HPDE6-E6E7 (cell line): ENCODE results near the gene COL5A2.

Source experiments
- DNase-seq: peaks from one replicate; pipeline ENCODE4 v3.0.0; 2011; ENCODE audit warnings: missing footprints; ENCODE audit errors: extremely low spot score

COL5A2 gene

DNA sequence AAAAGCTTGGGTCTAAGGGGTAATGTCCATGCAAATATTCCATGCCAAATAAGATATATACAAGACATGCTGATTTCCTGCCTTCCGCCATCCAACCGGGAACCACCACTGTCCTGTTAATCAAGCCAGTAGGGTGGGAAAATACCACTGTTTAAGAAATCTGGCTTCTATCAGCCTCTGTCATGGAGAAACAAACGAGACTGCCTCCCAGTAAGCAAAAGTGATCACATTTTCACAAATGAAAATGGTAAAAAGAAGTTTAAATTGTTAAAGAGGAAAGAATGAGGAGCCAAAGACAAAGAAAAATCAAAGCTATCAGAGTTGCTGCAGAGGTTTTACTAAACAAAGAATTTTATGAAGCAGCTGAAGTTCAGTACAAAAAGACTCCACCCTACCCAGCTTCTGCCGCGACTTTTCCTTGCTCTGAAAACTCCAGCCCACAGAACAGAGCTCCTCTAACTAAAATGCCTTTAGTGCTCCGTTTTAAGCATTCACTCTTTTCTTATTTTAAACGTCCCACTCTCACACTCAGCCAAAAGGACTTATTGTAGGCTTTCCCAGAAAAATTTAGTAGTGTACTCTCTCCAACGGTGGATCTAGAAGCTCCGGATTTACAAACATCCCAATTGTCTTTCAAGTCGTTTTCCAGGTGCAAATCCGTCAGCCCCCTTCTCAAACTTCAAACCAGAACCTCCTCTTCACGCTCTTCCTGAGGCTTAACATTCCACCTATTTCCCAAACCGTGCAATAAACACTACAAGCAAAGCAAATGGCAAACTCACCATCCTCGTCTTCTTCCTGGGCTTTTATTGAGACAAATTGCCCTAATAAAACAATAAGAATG lies 613 bp downstream of the COL5A2 start:
- DNase-seq, result no peak

DNA sequence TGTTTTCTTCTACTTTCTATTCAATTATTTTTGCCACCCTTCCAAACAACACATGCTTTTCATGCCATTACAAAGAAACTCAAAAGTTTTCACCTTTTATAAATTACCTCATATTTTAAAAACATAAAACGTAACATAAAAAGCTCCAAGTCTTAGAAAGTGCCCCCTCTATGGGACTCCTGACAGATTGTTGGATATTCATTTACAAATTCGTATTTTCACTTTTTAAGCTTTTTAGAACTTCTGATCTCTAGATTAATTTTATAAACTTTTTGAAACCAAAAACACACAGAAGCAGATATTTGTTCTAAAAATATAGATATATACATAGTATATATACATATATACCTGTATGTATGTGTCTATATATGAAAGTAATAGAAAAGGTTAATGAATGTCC lies 1.5 kb downstream of the COL5A2 start:
- no peak for DNase-seq

DNA sequence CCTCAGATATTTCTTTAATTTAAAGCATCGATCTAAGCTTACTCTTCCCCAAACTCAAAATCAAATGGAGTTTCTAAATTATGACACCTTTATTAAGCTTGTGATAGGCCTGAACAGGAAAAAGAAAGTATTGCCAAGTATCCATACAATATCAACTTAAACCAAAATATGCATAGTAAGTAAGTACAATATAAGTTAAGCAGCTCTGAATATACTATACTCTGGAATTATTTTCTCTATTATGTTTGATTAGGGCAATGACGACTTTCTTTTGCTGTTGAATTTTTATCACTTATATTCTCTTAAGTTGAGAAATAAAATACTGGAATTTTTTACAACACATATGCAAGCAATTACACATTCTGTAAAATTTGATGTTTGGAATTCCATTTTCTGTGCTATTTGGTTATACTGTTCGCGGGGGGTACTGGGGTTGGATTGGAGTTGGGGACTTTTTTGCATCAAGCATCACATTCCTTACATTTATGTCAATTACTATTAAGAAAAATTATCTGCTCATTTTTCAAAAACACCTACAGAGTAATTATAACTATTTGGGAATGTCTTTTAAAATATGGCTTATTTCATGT lies 2.2 kb downstream of the COL5A2 start:
- DNase-seq, result no peak

DNA sequence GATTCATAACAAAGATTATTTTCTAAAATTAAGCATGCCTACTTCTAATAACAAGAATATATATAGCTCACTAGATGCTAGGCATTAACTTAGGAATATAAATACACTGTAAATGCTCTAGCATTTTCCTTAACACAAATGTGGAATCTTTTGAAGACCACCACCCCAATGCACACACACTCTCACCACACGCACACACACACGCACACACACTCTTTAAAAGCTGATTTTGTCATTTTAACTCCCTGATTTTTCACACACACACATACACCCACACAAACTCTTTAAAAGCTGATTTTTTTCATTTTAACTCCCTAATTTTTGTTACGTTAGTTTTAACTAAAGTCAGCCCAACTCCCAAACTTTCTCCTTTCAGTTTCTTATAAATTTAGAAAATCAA lies 3.0 kb downstream of the COL5A2 start:
- no peak for DNase-seq

DNA sequence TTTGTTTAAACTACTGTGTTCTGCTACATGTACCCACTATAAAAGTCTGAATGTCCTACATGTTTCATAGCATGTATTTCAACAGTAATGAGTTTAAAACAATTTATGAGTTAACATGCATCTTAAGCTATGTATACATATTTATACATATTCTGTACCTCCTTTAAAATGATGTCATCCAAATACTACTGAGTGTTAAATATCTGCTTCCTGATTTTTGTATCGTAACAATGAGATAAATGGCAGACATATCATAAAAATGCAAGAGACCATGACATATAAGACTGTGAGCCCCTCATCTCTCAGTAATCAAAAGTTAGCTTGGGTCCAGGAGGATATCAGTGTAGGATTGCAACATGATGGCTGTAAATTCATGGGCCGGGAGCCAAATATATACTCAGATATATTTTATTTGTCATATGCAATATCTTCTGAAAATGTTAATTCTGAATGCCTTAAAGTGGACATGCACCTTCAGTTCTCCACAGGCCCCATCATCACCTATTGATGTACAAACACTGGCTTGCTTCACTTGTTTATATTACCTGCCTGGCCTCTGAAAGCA lies 3.6 kb downstream of the COL5A2 start:
- DNase-seq, result no peak

DNA sequence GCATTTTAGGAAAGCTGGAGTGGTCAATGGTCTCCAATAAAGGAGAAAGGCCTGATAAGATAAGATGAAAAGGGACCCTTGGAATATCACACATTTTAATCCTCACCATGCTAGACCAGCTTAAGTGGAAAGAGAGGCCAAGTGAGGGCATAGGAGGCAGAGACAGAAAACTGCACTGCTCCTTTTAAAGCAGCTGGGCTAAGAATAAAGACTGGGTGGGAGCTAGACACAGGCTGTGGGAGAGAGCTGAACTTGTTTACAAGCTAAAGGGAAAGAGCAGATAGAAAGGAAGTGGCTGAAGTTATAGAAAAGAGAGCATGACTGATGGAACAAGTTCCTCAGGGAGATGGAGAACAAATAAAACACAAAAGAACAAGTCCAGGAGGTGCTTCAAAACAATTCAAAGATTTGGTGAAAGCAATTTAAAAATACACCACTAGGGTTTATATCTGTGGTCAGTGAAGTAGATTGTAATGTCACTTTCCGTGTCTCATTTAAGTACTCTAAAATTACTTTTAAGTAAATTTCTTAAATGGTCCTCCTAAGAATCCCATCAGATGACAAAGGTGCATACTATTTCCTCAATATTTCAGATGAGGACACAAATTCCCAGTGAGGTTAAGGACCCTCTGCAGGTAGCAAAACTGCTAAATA lies 7.5 kb downstream of the COL5A2 start:
- no peak for DNase-seq

DNA sequence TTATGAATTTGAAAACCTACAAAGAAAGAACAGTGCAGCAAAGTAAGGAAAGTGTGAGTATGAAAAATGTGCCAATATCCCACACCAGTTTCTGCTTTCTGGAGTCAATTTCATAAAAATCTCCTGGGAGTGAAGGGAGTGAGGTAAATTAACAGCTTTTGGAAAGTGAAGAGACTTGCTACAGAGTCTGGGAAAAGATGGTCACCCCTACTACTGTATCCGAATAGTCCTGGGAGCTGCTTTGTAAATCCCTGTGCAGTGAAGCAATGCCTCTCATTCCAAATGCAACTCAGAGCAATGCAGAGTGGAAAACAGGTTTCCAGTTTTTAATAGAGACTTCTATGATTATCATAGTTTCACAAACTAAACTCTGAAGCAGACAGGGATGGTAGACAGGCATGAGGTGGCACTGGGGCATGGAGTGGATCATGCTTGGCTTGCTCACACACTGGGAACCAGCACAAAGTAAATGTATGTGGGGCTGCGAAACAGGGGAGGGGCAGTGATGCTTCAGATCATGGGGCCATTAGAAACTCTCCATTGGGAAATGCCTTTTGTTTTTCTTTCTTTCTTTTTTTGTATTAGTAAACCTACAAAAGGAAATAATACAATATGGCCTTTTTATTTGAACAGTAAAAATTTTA lies 10.6 kb downstream of the COL5A2 start:
- no peak for DNase-seq

DNA sequence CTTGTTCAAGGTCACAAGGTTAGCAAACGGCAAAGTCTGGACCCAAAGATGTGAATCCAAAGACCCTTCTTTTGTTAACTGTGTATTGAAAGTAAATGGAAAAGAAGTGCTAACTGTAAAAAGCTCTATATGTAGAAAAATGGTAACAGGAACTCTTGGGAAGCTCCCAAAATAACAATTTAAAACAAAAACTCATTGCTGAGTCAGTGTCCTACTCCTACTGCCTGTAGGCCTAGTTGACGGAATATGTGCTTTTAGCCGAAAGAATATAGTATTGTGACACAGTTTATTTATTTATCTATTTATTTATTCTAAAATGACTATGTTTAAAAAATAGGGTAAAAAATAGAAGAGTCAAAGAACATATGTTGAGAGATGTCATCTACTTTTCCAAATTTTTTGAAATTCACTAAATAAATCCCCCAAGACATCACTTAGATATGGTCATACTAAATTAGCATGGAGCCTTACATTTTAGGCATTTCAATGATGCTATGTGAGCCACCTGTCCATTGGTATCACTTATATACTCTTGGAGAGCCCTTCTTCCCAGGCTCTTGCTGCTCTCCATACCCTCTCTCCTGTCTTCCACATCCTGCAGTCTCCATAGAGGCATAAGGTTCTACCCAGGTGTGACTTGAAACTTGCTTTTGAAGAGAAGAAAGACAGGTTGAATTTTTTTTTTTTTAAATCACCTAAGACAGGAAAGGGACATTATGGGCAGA lies 13.7 kb downstream of the COL5A2 start:
- DNase-seq, result no peak

DNA sequence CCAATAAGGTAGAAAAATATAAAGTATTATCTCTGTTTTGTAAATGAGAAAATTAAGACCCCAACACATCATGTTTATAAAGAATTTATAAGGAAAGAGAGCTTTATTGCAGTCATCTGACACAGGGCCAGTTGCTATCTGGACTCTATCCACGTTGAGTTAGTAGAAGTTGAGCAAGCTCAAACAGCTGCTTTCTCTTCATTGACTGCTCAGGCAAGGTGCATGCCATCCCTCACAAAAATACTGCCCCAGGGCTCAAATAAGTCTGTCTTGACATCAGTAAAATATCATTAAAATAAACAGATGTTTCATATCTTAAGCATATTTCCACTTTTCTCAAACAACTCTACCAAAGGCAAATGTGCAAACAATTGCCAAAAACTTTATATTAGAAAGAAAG lies 14.8 kb downstream of the COL5A2 start:
- no peak for DNase-seq

DNA sequence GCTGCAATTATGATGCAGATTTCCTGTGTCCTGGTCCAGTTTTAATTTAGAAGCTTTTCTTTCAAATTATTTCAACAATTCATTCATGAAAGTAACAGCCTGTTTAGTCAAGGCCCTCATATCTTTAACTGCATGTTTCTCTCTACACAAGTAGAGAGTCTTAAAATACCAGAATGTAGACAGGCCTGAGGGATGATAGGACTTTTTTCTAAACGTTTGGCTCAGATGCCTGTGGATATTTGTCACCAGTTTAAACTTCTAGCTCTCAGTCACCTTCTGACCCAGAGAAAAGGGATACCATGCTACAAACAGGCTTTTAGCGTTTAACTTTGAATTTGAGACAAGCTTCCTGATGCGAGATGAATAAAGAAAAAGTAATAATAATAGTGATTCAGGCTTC lies 15.7 kb downstream of the COL5A2 start:
- DNase-seq, result no peak

DNA sequence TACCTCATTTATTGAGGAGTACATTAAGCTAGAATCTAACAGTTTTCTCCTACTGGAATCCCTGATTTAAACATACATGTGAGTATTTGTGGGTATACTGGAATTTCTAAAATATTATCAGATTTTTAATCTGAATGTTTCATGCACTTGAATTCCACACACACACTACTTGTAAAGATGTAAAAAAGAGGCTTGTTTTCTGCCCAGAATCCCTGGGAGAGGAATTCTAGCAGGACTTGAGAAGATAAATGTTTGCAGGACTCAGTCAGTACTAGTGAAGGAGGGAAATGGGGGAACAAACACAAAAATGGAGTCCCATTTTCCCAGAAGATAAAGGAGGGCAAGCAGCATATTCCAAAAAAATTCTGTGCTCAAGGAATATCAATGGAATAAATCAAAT lies 17.0 kb downstream of the COL5A2 start:
- no peak for DNase-seq

DNA sequence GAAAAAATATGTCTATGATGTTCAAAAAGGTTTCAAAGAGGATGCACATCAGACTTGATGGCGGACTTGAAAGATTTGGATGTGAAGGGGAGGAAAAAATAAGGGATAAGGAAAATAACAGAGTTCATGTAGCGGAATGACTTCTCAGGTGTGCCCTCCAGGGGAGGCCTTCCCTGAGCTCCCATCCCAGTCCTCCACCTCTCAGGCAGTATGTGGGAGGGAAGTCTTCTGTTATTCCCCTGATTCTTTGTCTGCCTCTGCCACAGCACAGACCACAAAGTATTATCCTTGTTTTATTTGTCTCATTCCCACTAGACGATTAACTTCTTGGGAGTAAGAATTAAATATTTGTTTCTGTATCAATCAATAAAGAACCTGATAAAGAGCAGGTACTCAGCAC lies 17.7 kb downstream of the COL5A2 start:
- no peak for DNase-seq

DNA sequence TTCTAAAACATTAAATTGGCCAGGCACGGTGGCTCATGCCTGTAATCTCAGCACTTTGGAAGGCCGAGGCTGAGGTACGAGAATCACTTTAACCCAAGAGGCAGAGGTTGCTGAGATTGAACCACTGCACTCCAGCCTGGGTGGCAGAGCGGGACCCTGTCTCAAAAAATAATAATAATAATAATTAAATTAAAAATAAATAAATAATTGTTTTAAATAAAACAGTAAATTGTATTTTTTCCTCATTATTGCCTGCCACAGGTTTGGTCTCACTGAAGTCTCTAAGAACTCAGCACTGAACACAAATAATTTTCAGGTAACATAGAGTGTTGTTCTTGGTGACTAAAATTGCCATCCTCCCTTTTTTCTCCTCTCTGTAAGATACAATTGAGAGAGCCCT lies 19.8 kb downstream of the COL5A2 start:
- DNase-seq, result no peak

DNA sequence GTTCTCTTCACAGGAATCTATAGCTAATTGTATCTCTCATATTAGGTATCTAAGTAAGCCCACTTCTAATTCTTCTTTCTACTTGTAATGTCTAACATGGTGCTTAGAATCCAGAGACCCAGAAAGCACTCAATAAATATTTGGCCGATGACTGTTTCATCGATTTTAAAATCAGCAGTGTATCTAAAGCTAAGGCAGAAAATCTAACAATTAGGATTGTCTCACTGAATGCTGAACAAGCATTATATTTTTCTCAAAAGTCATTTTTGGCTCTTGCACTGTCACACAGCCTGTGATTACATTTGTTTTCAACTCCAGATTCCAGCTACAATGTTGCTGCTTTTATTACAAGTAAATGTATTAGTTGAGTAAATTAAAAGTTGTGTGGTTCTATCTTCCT lies 20.3 kb downstream of the COL5A2 start:
- no peak for DNase-seq

DNA sequence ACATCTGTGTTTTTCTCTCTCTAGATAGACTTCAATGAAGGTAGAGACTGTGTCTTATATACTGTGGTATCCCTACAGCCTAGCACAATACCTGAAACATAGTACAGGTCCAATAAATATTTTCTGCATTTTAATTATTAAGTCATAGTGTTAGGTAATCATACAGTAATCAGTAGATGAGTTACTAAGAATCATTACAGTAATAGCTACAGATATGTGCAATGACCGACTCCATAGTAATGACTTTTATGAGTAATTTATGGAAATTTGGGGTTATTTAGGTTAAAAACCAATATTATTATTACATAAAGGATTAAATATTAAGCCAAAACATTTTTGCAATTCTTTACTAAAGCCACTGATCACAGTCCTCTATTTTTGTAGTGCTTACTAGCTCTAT lies 21.6 kb downstream of the COL5A2 start:
- no peak for DNase-seq

DNA sequence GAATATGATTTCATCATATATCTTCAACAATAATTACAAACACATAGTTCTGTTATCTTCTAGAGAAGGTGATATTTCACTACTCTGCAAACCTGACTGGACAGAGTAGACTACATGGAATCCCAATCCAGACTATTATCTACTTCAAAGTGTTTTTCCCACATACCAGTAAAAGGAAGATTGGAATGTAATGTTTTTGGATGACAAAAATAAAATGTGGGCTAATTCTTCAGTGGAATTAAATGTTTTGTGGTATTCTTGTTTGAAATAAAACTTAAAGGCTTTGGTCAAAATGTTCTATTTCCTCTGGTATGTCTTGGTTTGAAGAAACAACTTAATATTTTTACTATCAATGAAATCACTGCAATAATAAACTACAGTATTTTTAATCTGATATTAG lies 22.1 kb downstream of the COL5A2 start:
- DNase-seq, result no peak

DNA sequence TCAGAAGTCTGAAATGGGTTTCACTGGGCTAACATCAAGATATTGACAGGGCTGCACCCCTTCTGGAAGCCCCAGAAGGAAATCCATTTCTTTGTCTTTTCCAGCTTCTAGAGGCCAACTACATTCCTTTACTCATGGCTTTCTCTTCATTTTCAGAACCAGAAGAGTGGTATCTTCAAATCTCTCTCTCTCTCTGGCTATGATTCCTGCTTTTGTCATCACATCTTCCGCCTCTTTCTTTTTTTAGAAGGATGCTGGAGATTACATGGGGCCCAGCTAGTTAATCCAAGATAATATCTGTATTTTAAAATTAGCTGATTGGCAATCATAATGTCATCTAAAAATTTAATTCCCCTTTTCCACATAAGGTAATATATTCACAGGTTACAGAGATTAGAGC lies 23.8 kb downstream of the COL5A2 start:
- DNase-seq, result no peak

DNA sequence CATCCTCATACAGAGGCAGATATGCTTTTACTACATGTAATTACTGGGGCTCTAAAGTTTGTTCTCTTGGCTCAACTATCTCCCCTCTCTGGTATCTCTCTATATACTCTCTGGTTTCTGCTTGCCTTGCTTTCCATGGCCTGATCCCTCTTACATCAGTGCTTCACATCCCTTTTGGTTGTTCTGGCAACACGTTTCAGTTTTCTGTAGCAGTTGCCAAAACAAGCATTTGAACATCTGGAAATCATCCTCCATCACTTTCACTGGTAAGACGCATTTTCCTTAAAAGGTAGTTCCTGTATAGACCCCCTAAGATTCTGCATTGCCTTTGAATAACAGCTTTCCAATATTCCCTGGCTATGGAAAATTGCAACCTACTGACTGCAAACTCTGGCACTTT lies 25.9 kb downstream of the COL5A2 start:
- DNase-seq, result no peak

DNA sequence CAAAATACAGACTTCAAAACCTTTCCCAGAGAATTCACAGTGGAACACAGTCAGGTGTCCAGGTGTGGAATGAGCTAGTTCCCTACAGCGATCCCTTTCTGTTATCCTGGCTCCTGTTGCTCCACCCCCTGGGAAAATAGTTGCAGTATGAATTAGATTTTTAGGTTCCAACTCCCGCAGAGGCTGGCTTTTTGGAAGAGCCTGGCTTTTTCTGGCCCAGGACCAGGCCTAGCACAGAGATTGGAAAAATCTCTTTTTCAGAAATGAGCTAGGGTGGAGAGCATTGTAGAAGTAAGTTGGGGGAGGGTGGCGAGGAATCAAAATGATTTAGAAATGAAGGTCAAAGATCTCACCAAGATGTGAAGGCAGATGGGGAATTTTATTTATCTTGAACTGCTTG lies 27.1 kb downstream of the COL5A2 start:
- DNase-seq, result no peak

DNA sequence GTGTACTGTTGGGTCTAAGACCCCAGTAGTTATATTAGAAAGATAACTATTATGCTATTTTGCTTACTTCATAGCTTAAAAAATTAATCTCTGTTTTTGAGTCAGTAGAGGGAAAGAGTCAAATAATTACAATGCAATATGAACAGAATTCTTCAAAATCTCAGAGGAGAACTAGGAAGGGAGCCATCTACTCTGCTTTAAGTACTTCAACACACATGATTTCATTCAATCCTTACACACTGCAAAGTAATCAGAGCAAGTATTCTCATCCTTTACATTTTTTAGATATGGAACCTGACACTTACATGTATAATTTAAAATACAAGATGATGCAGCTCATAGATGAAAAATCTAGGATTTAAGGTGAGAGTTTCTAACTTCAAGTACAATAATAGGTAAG lies 27.7 kb downstream of the COL5A2 start:
- DNase-seq, result no peak

DNA sequence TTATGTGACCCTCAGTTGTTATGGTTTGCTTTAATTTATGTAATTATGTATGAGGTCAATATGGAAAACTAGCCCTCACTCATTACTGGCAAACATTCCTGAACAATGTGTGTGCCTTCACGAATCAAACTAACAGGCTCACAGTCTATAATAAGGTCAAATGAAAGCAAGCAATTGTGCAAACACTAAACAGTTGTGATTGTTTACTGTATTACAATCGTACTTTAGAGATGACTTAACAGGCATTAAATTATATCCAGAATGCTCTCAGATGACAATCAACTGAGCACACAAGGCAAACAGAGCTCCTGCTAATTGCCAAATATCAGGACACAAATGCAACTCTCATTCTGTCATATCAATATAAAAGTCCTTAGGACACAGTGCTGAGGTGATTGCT lies 29.5 kb downstream of the COL5A2 start:
- DNase-seq, result no peak

DNA sequence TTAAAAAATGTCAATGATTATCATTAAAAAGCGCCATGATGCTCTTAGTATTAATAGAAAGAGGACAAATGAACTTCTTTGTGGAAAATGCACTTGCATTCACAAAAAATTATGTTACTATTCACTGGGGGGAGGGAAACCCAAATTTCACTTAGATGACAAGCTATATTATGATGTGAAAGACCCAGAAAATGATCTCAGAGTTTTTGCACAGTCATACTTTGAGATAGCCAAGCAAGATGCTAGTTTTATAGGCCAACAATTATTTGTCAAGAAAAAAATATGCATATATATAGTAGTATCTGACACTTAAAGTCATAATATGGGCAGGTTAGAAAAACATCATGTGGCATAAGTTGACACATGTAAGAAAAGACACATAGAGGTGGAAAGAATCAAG lies 31.6 kb downstream of the COL5A2 start:
- DNase-seq, result no peak
